HEK293 (cell line): ENCODE data around the gene TMEM61.
A peak's percentile ranks its signal among the peaks of the same experiment; 100 is the strongest.
"Not testable (repeated sequence)": the region's sequence is repeated elsewhere in the genome, so short reads cannot be mapped to it uniquely, and the experiment has no call there.

Source experiments
- CTCF ChIA-PET: fragments of 350-600 bp; formaldehyde crosslinking; extraction: SDS; loops from one replicate; lab custom pipeline; 2021; ENCODE audit warnings: antibody characterized with exemption; lab: Yijun Ruan, JAX
- POLR2A ChIA-PET: fragments of 300-600 bp; formaldehyde crosslinking; extraction: SDS; loops from one replicate; lab custom pipeline; 2020; ENCODE audit warnings: antibody characterized with exemption, inconsistent platforms; lab: Yijun Ruan, JAX
- H3K27ac ChIP-seq: fragments of 200-500 bp; sonication (Bioruptor generic); 2 replicates; pipeline ENCODE4 v1.5.1; 2014; ENCODE audit warnings: low read depth, low read length, control low read depth, inconsistent platforms; ENCODE audit errors: extremely low read depth
- H3K36me3 ChIP-seq, 2 experiments: fragments of 200-500 bp in 1 of 2; sonication (Bioruptor generic) in 1 of 2; 1 replicate in 1 of 2; 2 replicates in 1 of 2; pipeline ENCODE4 v1.5.1; 2014 to 2017; ENCODE audit warnings: inconsistent platforms in 2 of 2, low read length in 2 of 2; ENCODE audit not compliant: control insufficient read depth in 2 of 2, insufficient read depth in 1 of 2
- H3K4me1 ChIP-seq: fragments of 200-500 bp; sonication (Bioruptor generic); 2 replicates; pipeline ENCODE4 v1.5.1; 2014; ENCODE audit warnings: mild to moderate bottlenecking, low read length, inconsistent platforms; ENCODE audit not compliant: control insufficient read depth, insufficient read depth
- H3K4me3 ChIP-seq: 2 replicates; pipeline ENCODE4 v1.5.1; 2011; ENCODE audit warnings: low read depth, mild to moderate bottlenecking, control low read depth, low read length, moderate library complexity
- H3K9me3 ChIP-seq: fragments of 200-500 bp; sonication (Bioruptor generic); 2 replicates; pipeline ENCODE4 v1.5.1; 2014; ENCODE audit warnings: low read depth, low read length, inconsistent platforms; ENCODE audit not compliant: control insufficient read depth, insufficient read depth
- EGR2 ChIP-seq: fragments of 450-650 bp; formaldehyde crosslinking; IDR thresholded peaks from 2 replicates; pipeline ENCODE4 v1.5.1; 2016; ENCODE audit warnings: low read depth, missing biosample characterization, missing genetic modification characterization
- KLF9 ChIP-seq: fragments of 450-650 bp; formaldehyde crosslinking; IDR thresholded peaks from 2 replicates; pipeline ENCODE4 v1.5.1; 2016; ENCODE audit warnings: missing biosample characterization, missing genetic modification characterization, low read depth
- PATZ1 ChIP-seq: fragments of 450-650 bp; formaldehyde crosslinking; IDR thresholded peaks from 2 replicates; pipeline ENCODE4 v1.5.1; 2016; ENCODE audit warnings: missing biosample characterization, missing genetic modification characterization
- PRDM1 ChIP-seq: fragments of 450-650 bp; formaldehyde crosslinking; IDR thresholded peaks from 2 replicates; pipeline ENCODE4; 2016; ENCODE audit warnings: missing biosample characterization, missing genetic modification characterization
- PRDM4 ChIP-seq: fragments of 450-650 bp; formaldehyde crosslinking; IDR thresholded peaks from 2 replicates; pipeline ENCODE4 v1.5.1; 2017; ENCODE audit warnings: missing biosample characterization, missing genetic modification characterization
- SP2 ChIP-seq: fragments of 450-650 bp; formaldehyde crosslinking; IDR thresholded peaks from 2 replicates; pipeline ENCODE4 v1.5.1; 2016; ENCODE audit warnings: missing biosample characterization, missing genetic modification characterization
- TRIM28 ChIP-seq: IDR thresholded peaks from 2 replicates; pipeline ENCODE4 v1.6.1; 2011; ENCODE audit warnings: low read length, control low read depth, borderline replicate concordance
- ZBTB6 ChIP-seq: fragments of 450-650 bp; formaldehyde crosslinking; IDR thresholded peaks from 2 replicates; pipeline ENCODE4 v1.5.1; 2017; ENCODE audit warnings: missing biosample characterization, missing genetic modification characterization
- ZNF121 ChIP-seq: fragments of 450-650 bp; formaldehyde crosslinking; IDR thresholded peaks from 2 replicates; pipeline ENCODE4 v1.5.1; 2016; ENCODE audit warnings: missing biosample characterization, missing genetic modification characterization
- ZNF548 ChIP-seq: fragments of 450-650 bp; formaldehyde crosslinking; IDR thresholded peaks from 2 replicates; pipeline ENCODE4 v1.5.1; 2016; ENCODE audit warnings: missing biosample characterization, missing genetic modification characterization
- ZNF658 ChIP-seq: fragments of 450-650 bp; formaldehyde crosslinking; IDR thresholded peaks from 2 replicates; pipeline ENCODE4; 2016; ENCODE audit warnings: missing biosample characterization, missing genetic modification characterization
- ZNF660 ChIP-seq: fragments of 450-650 bp; IDR thresholded peaks from 2 replicates; pipeline ENCODE4 v1.5.1; 2018; ENCODE audit warnings: missing biosample characterization, mild to moderate bottlenecking, missing genetic modification characterization
- ZNF701 ChIP-seq: fragments of 450-650 bp; formaldehyde crosslinking; IDR thresholded peaks from 2 replicates; pipeline ENCODE4 v1.5.1; 2016; ENCODE audit warnings: missing biosample characterization, missing genetic modification characterization
- ZNF777 ChIP-seq: fragments of 450-650 bp; formaldehyde crosslinking; IDR thresholded peaks from 2 replicates; pipeline ENCODE4 v1.5.1; 2017; ENCODE audit warnings: missing biosample characterization, missing genetic modification characterization, borderline replicate concordance
- ZSCAN5A ChIP-seq: fragments of 450-650 bp; formaldehyde crosslinking; IDR thresholded peaks from 2 replicates; pipeline ENCODE4 v1.5.1; 2016; ENCODE audit warnings: missing biosample characterization, missing genetic modification characterization

TMEM61 gene

GRCh38 chr1:54963829-54964228, 16.6 kb upstream of the TMEM61 start:
- not testable (repeated sequence) for H3K4me1 ChIP-seq, H3K36me3 ChIP-seq
- CTCF ChIA-PET: interaction anchor here (0.6 to 1.9 kb wide), 3 partner anchors 12 to 33 kb away, joined by 3 to 7 read pairs (median 6); no protein-coding TSS in a partner anchor
- peak; percentile 58; the same call in 1 of the 2 replicates for TF ChIP-seq ZNF121 (tag by site-specific recombination)
- TF ChIP-seq, all 188 proteins: peak for 1; not testable (repeated sequence) for 187
- H3K27ac ChIP-seq, H3K9me3 ChIP-seq, H3K4me3 ChIP-seq, POLR2A ChIA-PET: not testable (repeated sequence)

GRCh38 chr1:54965624-54966340, 14.6 kb upstream of the TMEM61 start:
- CTCF ChIA-PET: interaction anchor here (0.6 to 2.7 kb wide), 6 partner anchors 12 to 30 kb away, joined by 3 to 14 read pairs (median 4); no protein-coding TSS in a partner anchor
- TF ChIP-seq KLF9 (tag by site-specific recombination) (no peak), PRDM1 (tag by site-specific recombination) (no peak)
- POLR2A ChIA-PET: interaction anchor here (0.6 kb wide), 1 partner anchor 9 kb away, joined by 4 read pairs; no protein-coding TSS in a partner anchor
- H3K36me3 ChIP-seq: no peaks in the 10 kb centered on the region
- no peaks in the 10 kb centered on the region for H3K9me3 ChIP-seq
- H3K4me3 ChIP-seq: no peak overlapping the region
- H3K27ac ChIP-seq: no peak overlapping the region
- no peaks in the 10 kb centered on the region for H3K4me1 ChIP-seq

- TF ChIP-seq SP2 (tag by site-specific recombination) (no peak), PATZ1 (no peak), EGR2 (no peak), ZNF548 (tag by site-specific recombination) (no peak), ZNF658 (tag by site-specific recombination) (no peak), ZNF777 (tag by site-specific recombination) (no peak), ZSCAN5A (tag by site-specific recombination) (no peak), ZNF701 (tag by site-specific recombination) (no peak), ZBTB6 (tag by site-specific recombination) (no peak), TRIM28 (no peak), ZNF121 (tag by site-specific recombination) (no peak), ZNF660 (tag by site-specific recombination) (no peak), PRDM4 (tag by site-specific recombination) (no peak)
- Histone ChIP-seq H3K4me1 (no peaks in the 10 kb centered on the region), H3K36me3 (no peaks in the 10 kb centered on the region), H3K4me3 (no peak overlapping the region), H3K9me3 (no peaks in the 10 kb centered on the region), H3K27ac (no peak overlapping the region)
- ChIA-PET CTCF (no interaction called here), POLR2A (no interaction called here)
These were observed 13.1 kb upstream of the TMEM61 start for GRCh38 chr1:54967372-54967771.
